ENCODE measurements around the gene NDUFV1. TPM values are rescaled to one million over a fixed set of nuclear protein-coding genes. Genes with fewer than 3 reads are reported as not detected.
"Not testable (repeated sequence)": the region's sequence is repeated elsewhere in the genome, so short reads cannot be mapped to it uniquely, and the experiment has no call there.

The NDUFV1 gene
- total and polyA plus RNA-seq, 5 donors from 2014 or later: 101 to 204 (median 119) TPM

GRCh38 chr11:67637441-67637840 lies 30.7 kb downstream of the NDUFV1 start:
- not testable (repeated sequence) for H3K36me3 ChIP-seq (ENCODE audit: control insufficient read depth, insufficient read depth, low read length); H3K36me3 Mint-ChIP-seq; H3K4me1 Mint-ChIP-seq; H3K27ac Mint-ChIP-seq; H3K9me3 ChIP-seq (ENCODE audit: control insufficient read depth in 2 of 2, low read length in 2 of 2); H3K27me3 ChIP-seq (ENCODE audit: control insufficient read depth, insufficient read depth, low read length); ATAC-seq (ENCODE audit: low read depth in 2 of 2); H3K4me1 ChIP-seq (ENCODE audit: control insufficient read depth, insufficient read depth, low read length, poor library complexity, severe bottlenecking); H3K27ac ChIP-seq (ENCODE audit: insufficient read depth, low read length, poor library complexity, severe bottlenecking); H3K4me3 Mint-ChIP-seq; H3K9me3 Mint-ChIP-seq; H3K27me3 Mint-ChIP-seq; H3K4me3 ChIP-seq (ENCODE audit: low read depth, low read length); DNase-seq

GRCh38 chr11:67638535-67639437 lies 32.0 kb downstream of the NDUFV1 start:
- DNase-seq (no peak), ATAC-seq (ENCODE audit: low read depth in 2 of 2) (no peak)
- Histone ChIP-seq H3K27me3 (ENCODE audit: control insufficient read depth, insufficient read depth, low read length) (no peaks in the 10 kb centered on the region), H3K36me3 (ENCODE audit: control insufficient read depth, insufficient read depth, low read length) (no peaks in the 10 kb centered on the region), H3K27ac (ENCODE audit: insufficient read depth, low read length, poor library complexity, severe bottlenecking) (no peak overlapping the region), H3K9me3 (ENCODE audit: control insufficient read depth in 2 of 2, low read length in 2 of 2) (no peaks in the 10 kb centered on the region), H3K4me3 (ENCODE audit: low read depth, low read length) (no peak overlapping the region), H3K4me1 (ENCODE audit: control insufficient read depth, insufficient read depth, low read length, poor library complexity, severe bottlenecking) (no peaks in the 10 kb centered on the region)
- H3K9me3 Mint-ChIP-seq: no peaks in the 10 kb centered on the region
- peaks cover 4% of the 10 kb centered on the region for H3K27me3 Mint-ChIP-seq
- no peak overlapping the region for H3K4me3 Mint-ChIP-seq
- peaks cover 0 to 2% (median 0%) of the 10 kb centered on the region in 4 donors for H3K4me1 Mint-ChIP-seq
- H3K36me3 Mint-ChIP-seq: no peaks in the 10 kb centered on the region
- H3K27ac Mint-ChIP-seq: peak overlapping the region in 1 of 3 donors; percentile 78

- Mint-ChIP-seq H3K9me3 (no peaks in the 10 kb centered on the region), H3K27me3 (peaks cover 4% of the 10 kb centered on the region), H3K4me1 (peaks cover 0 to 7% (median 0%) of the 10 kb centered on the region in 4 donors), H3K36me3 (no peaks in the 10 kb centered on the region), H3K27ac (no peak within 1 kb of the TSS), H3K4me3 (no peak within 1 kb of the TSS)
- Histone ChIP-seq H3K4me3 (ENCODE audit: low read depth, low read length) (no peak within 1 kb of the TSS), H3K4me1 (ENCODE audit: control insufficient read depth, insufficient read depth, low read length, poor library complexity, severe bottlenecking) (no peaks in the 10 kb centered on the region), H3K9me3 (ENCODE audit: control insufficient read depth in 2 of 2, low read length in 2 of 2) (no peaks in the 10 kb centered on the region), H3K27me3 (ENCODE audit: control insufficient read depth, insufficient read depth, low read length) (no peaks in the 10 kb centered on the region), H3K36me3 (ENCODE audit: control insufficient read depth, insufficient read depth, low read length) (no peaks in the 10 kb centered on the region), H3K27ac (ENCODE audit: insufficient read depth, low read length, poor library complexity, severe bottlenecking) (no peak within 1 kb of the TSS)
- ATAC-seq (ENCODE audit: low read depth in 2 of 2): no peak
- no peak for DNase-seq
These were observed 32.7 kb downstream of the NDUFV1 start, which contains the start of gene TBX10 for GRCh38 chr11:67639438-67639859. Gene TBX10, minus strand, starts transcription at chr11:67639763. Its CDS starts 291 bp downstream, at chr11:67639472.

GRCh38 chr11:67640021-67640757 lies 33.5 kb downstream of the NDUFV1 start:
- Histone ChIP-seq H3K27me3 (ENCODE audit: control insufficient read depth, insufficient read depth, low read length) (no peaks in the 10 kb centered on the region), H3K4me1 (ENCODE audit: control insufficient read depth, insufficient read depth, low read length, poor library complexity, severe bottlenecking) (no peaks in the 10 kb centered on the region), H3K27ac (ENCODE audit: insufficient read depth, low read length, poor library complexity, severe bottlenecking) (no peak overlapping the region), H3K4me3 (ENCODE audit: low read depth, low read length) (no peak overlapping the region), H3K9me3 (ENCODE audit: control insufficient read depth in 2 of 2, low read length in 2 of 2) (no peaks in the 10 kb centered on the region), H3K36me3 (ENCODE audit: control insufficient read depth, insufficient read depth, low read length) (no peaks in the 10 kb centered on the region)
- Mint-ChIP-seq H3K27ac (no peak overlapping the region), H3K36me3 (no peaks in the 10 kb centered on the region), H3K4me3 (no peak overlapping the region), H3K27me3 (peaks cover 4% of the 10 kb centered on the region), H3K9me3 (no peaks in the 10 kb centered on the region), H3K4me1 (peaks cover 0 to 7% (median 0%) of the 10 kb centered on the region in 4 donors)
- peak; percentile 63 to 64 for ATAC-seq (ENCODE audit: low read depth in 2 of 2)
- peak in 2 of 3 donors; percentile 49 to 59 for DNase-seq

DNA sequence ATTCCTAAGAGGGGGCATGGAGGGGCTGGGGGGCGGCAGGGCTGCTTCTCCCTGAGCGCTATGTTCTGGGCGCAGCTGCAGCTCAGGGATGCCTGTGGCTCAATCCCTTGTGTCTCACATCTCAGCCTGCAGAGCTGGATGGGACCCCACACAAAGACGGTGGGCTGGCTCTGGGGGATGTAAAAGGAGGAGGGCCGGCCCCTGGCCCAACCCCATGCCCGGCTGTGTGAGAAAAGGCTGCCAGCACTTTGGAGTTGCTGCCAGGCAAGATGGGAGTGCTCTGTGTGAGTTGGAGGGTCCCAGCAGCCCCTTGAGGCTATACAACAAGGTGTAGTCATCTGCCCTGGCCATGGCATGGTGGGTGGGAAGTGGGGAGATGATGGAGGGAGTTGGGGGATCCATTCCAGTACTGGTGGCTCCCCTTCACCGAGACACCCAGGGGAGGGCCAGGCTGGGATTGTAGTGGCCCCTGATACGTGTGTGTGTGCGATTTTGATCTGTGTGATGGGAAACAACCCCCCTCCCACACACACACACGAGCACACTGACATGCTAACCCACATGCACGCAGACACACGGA lies 34.1 kb downstream of the NDUFV1 start:
- Mint-ChIP-seq H3K36me3 (no peaks in the 10 kb centered on the region), H3K27me3 (peaks cover 4% of the 10 kb centered on the region), H3K27ac (no peak overlapping the region), H3K4me3 (no peak overlapping the region), H3K9me3 (no peaks in the 10 kb centered on the region), H3K4me1 (peaks cover 0 to 7% (median 0%) of the 10 kb centered on the region in 4 donors)
- Histone ChIP-seq H3K4me3 (ENCODE audit: low read depth, low read length) (no peak overlapping the region), H3K27ac (ENCODE audit: insufficient read depth, low read length, poor library complexity, severe bottlenecking) (no peak overlapping the region), H3K36me3 (ENCODE audit: control insufficient read depth, insufficient read depth, low read length) (no peaks in the 10 kb centered on the region), H3K27me3 (ENCODE audit: control insufficient read depth, insufficient read depth, low read length) (no peaks in the 10 kb centered on the region), H3K4me1 (ENCODE audit: control insufficient read depth, insufficient read depth, low read length, poor library complexity, severe bottlenecking) (peaks cover under 1% of the 10 kb centered on the region), H3K9me3 (ENCODE audit: control insufficient read depth in 2 of 2, low read length in 2 of 2) (no peaks in the 10 kb centered on the region)
- no peak for DNase-seq
- no peak for ATAC-seq (ENCODE audit: low read depth in 2 of 2)

- H3K4me3 ChIP-seq (ENCODE audit: low read depth, low read length): no peak overlapping the region
- no peaks in the 10 kb centered on the region for H3K36me3 Mint-ChIP-seq
- H3K9me3 ChIP-seq (ENCODE audit: control insufficient read depth in 2 of 2, low read length in 2 of 2): no peaks in the 10 kb centered on the region
- DNase-seq (no peak), ATAC-seq (ENCODE audit: low read depth in 2 of 2) (no peak)
- no peak overlapping the region for H3K27ac Mint-ChIP-seq
- no peaks in the 10 kb centered on the region for H3K9me3 Mint-ChIP-seq
- H3K27me3 ChIP-seq (ENCODE audit: control insufficient read depth, insufficient read depth, low read length): no peaks in the 10 kb centered on the region
- peaks cover 0 to 13% (median 6%) of the 10 kb centered on the region in 4 donors for H3K4me1 Mint-ChIP-seq
- no peaks in the 10 kb centered on the region for H3K36me3 ChIP-seq (ENCODE audit: control insufficient read depth, insufficient read depth, low read length)
- peaks cover 7% of the 10 kb centered on the region for H3K4me1 ChIP-seq (ENCODE audit: control insufficient read depth, insufficient read depth, low read length, poor library complexity, severe bottlenecking)
- no peak overlapping the region for H3K27ac ChIP-seq (ENCODE audit: insufficient read depth, low read length, poor library complexity, severe bottlenecking)
- H3K4me3 Mint-ChIP-seq: no peak overlapping the region
- peaks cover 4% of the 10 kb centered on the region for H3K27me3 Mint-ChIP-seq
These were observed 34.8 kb downstream of the NDUFV1 start for GRCh38 chr11:67641338-67642172.

All from CD4-positive, CD25-positive, alpha-beta regulatory T cell (primary cell).